ENCODE data around the gene PDE4D.

PDE4D gene

DNA sequence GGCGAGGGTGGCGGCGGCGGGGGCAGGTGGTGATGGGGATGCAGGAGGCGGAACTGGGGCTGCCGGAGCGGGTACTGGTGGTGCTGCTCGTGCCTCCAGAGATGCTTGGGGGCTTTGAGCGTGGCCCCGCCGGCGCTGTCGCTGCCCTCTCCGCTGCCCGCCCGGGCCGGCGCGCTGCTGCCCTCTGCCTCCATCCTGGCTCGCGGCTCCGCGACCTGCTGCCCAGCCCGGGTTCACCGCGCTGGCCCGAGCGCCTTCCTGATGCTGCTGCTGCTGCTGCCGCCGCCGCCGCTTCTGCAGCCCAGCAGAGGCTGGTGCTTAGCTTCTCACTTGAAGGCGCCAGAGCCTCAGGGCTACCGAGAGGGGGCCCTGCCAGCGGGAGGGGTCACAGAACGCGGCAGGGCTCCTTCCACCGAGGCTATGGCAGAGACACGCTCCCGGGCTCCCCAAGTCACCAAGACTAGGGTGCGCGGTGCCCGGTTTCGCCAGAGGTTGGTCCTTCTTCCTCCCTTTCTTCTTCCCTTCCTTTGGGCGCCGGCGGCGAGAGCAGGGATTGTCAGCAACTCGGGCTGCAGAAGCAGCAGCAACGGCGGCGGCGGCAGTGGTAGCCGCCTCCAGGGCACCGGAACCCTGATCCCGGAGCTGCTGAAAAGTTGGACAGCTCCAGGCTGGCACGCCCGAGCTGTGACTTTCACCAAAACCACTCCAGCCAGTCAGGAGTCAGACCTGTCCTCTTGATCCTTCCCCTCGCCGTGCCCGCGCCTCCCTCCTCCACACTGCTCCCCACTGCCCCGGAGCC, at the start of gene PDE4D:
Gene PDE4D (minus strand): TSS at position 298 of the 799 bp plus-strand sequence.
- 0 out of 2 replicates have a peak, but pooled peaks have one; percentile 39 for TF ChIP-seq ZNF565 (CRISPR knock-in tag; conservative IDR thresholded peaks at IDR 0.05; ENCODE audit: low read depth)
- no peak for TF ChIP-seq RARB (CRISPR knock-in tag; IDR thresholded peaks at IDR 0.05)
- TF ChIP-seq ZNF8 (CRISPR knock-in tag; IDR thresholded peaks at IDR 0.05), result no peak
- TF ChIP-seq, protein P1, sequence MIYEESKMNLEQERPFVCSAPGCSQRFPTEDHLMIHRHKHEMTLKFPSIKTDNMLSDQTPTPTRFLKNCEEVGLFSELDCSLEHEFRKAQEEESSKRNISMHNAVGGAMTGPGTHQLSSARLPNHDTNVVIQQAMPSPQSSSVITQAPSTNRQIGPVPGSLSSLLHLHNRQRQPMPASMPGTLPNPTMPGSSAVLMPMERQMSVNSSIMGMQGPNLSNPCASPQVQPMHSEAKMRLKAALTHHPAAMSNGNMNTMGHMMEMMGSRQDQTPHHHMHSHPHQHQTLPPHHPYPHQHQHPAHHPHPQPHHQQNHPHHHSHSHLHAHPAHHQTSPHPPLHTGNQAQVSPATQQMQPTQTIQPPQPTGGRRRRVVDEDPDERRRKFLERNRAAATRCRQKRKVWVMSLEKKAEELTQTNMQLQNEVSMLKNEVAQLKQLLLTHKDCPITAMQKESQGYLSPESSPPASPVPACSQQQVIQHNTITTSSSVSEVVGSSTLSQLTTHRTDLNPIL (CRISPR knock-in tag; IDR thresholded peaks at IDR 0.05; ENCODE audit: low read depth), result no peak
- 0 out of 2 replicates have a peak, but pooled peaks have one; percentile 17 for TF ChIP-seq ISL1 (CRISPR knock-in tag; IDR thresholded peaks at IDR 0.05)
- TF ChIP-seq ARNTL (CRISPR knock-in tag; IDR thresholded peaks at IDR 0.05; ENCODE audit: borderline replicate concordance, low read depth), result no peak
- TF ChIP-seq ZNF70 (CRISPR knock-in tag; IDR thresholded peaks at IDR 0.05), result no peak
- TF ChIP-seq, protein P2, sequence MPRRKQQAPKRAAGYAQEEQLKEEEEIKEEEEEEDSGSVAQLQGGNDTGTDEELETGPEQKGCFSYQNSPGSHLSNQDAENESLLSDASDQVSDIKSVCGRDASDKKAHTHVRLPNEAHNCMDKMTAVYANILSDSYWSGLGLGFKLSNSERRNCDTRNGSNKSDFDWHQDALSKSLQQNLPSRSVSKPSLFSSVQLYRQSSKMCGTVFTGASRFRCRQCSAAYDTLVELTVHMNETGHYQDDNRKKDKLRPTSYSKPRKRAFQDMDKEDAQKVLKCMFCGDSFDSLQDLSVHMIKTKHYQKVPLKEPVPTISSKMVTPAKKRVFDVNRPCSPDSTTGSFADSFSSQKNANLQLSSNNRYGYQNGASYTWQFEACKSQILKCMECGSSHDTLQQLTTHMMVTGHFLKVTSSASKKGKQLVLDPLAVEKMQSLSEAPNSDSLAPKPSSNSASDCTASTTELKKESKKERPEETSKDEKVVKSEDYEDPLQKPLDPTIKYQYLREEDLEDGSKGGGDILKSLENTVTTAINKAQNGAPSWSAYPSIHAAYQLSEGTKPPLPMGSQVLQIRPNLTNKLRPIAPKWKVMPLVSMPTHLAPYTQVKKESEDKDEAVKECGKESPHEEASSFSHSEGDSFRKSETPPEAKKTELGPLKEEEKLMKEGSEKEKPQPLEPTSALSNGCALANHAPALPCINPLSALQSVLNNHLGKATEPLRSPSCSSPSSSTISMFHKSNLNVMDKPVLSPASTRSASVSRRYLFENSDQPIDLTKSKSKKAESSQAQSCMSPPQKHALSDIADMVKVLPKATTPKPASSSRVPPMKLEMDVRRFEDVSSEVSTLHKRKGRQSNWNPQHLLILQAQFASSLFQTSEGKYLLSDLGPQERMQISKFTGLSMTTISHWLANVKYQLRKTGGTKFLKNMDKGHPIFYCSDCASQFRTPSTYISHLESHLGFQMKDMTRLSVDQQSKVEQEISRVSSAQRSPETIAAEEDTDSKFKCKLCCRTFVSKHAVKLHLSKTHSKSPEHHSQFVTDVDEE (CRISPR knock-in tag; IDR thresholded peaks at IDR 0.05), result peak; percentile 76; the same call in 1 of the 2 replicates
- no peak for TF ChIP-seq ESRRG (CRISPR knock-in tag; IDR thresholded peaks at IDR 0.05)
- no peak for TF ChIP-seq SNAI2 (CRISPR knock-in tag; IDR thresholded peaks at IDR 0.05)
- TF ChIP-seq ZFP30 (CRISPR knock-in tag; IDR thresholded peaks at IDR 0.05), result no peak
- no peak for TF ChIP-seq TOX (CRISPR knock-in tag; IDR thresholded peaks at IDR 0.05; ENCODE audit: borderline replicate concordance)
- TF ChIP-seq, protein P3, sequence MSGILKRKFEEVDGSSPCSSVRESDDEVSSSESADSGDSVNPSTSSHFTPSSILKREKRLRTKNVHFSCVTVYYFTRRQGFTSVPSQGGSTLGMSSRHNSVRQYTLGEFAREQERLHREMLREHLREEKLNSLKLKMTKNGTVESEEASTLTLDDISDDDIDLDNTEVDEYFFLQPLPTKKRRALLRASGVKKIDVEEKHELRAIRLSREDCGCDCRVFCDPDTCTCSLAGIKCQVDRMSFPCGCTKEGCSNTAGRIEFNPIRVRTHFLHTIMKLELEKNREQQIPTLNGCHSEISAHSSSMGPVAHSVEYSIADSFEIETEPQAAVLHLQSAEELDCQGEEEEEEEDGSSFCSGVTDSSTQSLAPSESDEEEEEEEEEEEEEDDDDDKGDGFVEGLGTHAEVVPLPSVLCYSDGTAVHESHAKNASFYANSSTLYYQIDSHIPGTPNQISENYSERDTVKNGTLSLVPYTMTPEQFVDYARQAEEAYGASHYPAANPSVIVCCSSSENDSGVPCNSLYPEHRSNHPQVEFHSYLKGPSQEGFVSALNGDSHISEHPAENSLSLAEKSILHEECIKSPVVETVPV (CRISPR knock-in tag; IDR thresholded peaks at IDR 0.05), result no peak
- TF ChIP-seq, protein P4, sequence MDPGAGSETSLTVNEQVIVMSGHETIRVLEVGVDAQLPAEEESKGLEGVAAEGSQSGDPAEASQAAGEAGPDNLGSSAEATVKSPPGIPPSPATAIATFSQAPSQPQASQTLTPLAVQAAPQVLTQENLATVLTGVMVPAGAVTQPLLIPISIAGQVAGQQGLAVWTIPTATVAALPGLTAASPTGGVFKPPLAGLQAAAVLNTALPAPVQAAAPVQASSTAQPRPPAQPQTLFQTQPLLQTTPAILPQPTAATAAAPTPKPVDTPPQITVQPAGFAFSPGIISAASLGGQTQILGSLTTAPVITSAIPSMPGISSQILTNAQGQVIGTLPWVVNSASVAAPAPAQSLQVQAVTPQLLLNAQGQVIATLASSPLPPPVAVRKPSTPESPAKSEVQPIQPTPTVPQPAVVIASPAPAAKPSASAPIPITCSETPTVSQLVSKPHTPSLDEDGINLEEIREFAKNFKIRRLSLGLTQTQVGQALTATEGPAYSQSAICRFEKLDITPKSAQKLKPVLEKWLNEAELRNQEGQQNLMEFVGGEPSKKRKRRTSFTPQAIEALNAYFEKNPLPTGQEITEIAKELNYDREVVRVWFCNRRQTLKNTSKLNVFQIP (CRISPR knock-in tag; IDR thresholded peaks at IDR 0.05; ENCODE audit: borderline replicate concordance, low read depth), result no peak
- 0 out of 2 replicates have a peak, but pooled peaks have one; percentile 73 for TF ChIP-seq ZFP3 (CRISPR knock-in tag; IDR thresholded peaks at IDR 0.05)
- TF ChIP-seq BACH2 (CRISPR knock-in tag; IDR thresholded peaks at IDR 0.05; ENCODE audit: borderline replicate concordance), result no peak
- no peak for TF ChIP-seq OSR1 (CRISPR knock-in tag; IDR thresholded peaks at IDR 0.05)
- no peak for TF ChIP-seq TCF4 (CRISPR knock-in tag; IDR thresholded peaks at IDR 0.05; ENCODE audit: borderline replicate concordance)
- no peak for TF ChIP-seq PPARA (CRISPR knock-in tag; IDR thresholded peaks at IDR 0.05; ENCODE audit: borderline replicate concordance)
- TF ChIP-seq CSDC2 (CRISPR knock-in tag; IDR thresholded peaks at IDR 0.05), result peak; percentile 92
- TF ChIP-seq ZC3H10 (CRISPR knock-in tag; IDR thresholded peaks at IDR 0.05), result no peak
- TF ChIP-seq, protein P5, sequence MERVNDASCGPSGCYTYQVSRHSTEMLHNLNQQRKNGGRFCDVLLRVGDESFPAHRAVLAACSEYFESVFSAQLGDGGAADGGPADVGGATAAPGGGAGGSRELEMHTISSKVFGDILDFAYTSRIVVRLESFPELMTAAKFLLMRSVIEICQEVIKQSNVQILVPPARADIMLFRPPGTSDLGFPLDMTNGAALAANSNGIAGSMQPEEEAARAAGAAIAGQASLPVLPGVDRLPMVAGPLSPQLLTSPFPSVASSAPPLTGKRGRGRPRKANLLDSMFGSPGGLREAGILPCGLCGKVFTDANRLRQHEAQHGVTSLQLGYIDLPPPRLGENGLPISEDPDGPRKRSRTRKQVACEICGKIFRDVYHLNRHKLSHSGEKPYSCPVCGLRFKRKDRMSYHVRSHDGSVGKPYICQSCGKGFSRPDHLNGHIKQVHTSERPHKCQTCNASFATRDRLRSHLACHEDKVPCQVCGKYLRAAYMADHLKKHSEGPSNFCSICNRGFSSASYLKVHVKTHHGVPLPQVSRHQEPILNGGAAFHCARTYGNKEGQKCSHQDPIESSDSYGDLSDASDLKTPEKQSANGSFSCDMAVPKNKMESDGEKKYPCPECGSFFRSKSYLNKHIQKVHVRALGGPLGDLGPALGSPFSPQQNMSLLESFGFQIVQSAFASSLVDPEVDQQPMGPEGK (CRISPR knock-in tag; IDR thresholded peaks at IDR 0.05; ENCODE audit: borderline replicate concordance), result peak; percentile 52; the same call in 1 of the 2 replicates
- TF ChIP-seq GLIS3 (CRISPR knock-in tag; IDR thresholded peaks at IDR 0.05), result no peak
- peak; percentile 97 for ATAC-seq

DNA sequence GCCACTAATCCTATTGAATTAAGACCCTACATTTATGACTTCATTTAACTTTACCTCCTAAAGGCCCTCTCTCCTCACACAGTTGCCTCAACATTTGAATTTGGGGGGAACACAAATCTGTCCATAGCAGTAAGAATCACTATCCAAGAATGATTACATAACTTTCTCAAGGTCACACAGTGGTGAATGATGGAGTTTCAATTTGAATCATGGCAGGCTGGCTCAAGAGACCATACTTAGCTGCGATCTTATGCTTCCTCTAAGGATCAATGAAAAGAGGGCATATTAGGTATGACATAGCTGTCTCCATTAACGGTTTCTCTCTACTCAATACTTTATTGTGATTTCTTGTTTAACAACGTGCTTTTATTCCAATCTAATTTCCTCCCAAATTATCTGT, 44.1 kb upstream of the PDE4D start:
- no peak for ATAC-seq
- TF ChIP-seq, protein P3 (CRISPR knock-in tag; IDR thresholded peaks at IDR 0.05), result no peak
- TF ChIP-seq ZNF70 (CRISPR knock-in tag; IDR thresholded peaks at IDR 0.05), result no peak
- no peak for TF ChIP-seq RARB (CRISPR knock-in tag; IDR thresholded peaks at IDR 0.05)
- no peak for TF ChIP-seq GLIS3 (CRISPR knock-in tag; IDR thresholded peaks at IDR 0.05)
- no peak for TF ChIP-seq OSR1 (CRISPR knock-in tag; IDR thresholded peaks at IDR 0.05)
- no peak for TF ChIP-seq TCF4 (CRISPR knock-in tag; IDR thresholded peaks at IDR 0.05; ENCODE audit: borderline replicate concordance)
- TF ChIP-seq TOX (CRISPR knock-in tag; IDR thresholded peaks at IDR 0.05; ENCODE audit: borderline replicate concordance), result no peak
- TF ChIP-seq, protein P4 (CRISPR knock-in tag; IDR thresholded peaks at IDR 0.05; ENCODE audit: borderline replicate concordance, low read depth), result no peak
- TF ChIP-seq ZC3H10 (CRISPR knock-in tag; IDR thresholded peaks at IDR 0.05), result no peak
- TF ChIP-seq ZFP30 (CRISPR knock-in tag; IDR thresholded peaks at IDR 0.05), result no peak
- no peak for TF ChIP-seq ISL1 (CRISPR knock-in tag; IDR thresholded peaks at IDR 0.05)
- TF ChIP-seq, protein P5 (CRISPR knock-in tag; IDR thresholded peaks at IDR 0.05; ENCODE audit: borderline replicate concordance), result no peak
- no peak for TF ChIP-seq ZFP3 (CRISPR knock-in tag; IDR thresholded peaks at IDR 0.05)
- TF ChIP-seq ESRRG (CRISPR knock-in tag; IDR thresholded peaks at IDR 0.05), result no peak

Measured in SK-N-SH treated with all-trans-retinoic acid at 6 μM for 48 hours (cell line).